SK-N-SH treated with all-trans-retinoic acid at 6 μM for 48 hours (cell line): ENCODE results near the gene SERPINE2.
A peak's percentile ranks its signal among the peaks of the same experiment; 100 is the strongest.

Experiments
- ATAC-seq: fragments of 200-7000 bp; cut with Tn5 transposase; 3 replicates; pipeline ENCODE4 v1.9.1; 2020; ENCODE audit warnings: mild to moderate bottlenecking, moderate library complexity
- ARNTL ChIP-seq: fragments of 450-650 bp; formaldehyde crosslinking; IDR thresholded peaks from 2 replicates; pipeline ENCODE4 v1.5.0; 2020; ENCODE audit warnings: low read depth, mild to moderate bottlenecking, moderate library complexity, borderline replicate concordance
- BACH2 ChIP-seq: fragments of 250-450 bp; sonication (Bioruptor Pico); IDR thresholded peaks from 2 replicates; pipeline ENCODE4 v1.9.0; 2021; ENCODE audit warnings: mild to moderate bottlenecking, borderline replicate concordance
- CREB5 ChIP-seq: fragments of 250-450 bp; sonication (Bioruptor Pico); IDR thresholded peaks from 2 replicates; pipeline ENCODE4 v1.5.1; 2020; ENCODE audit warnings: low read depth, mild to moderate bottlenecking, moderate library complexity
- CSDC2 ChIP-seq: fragments of 250-450 bp; sonication (Bioruptor Pico); IDR thresholded peaks from 2 replicates; pipeline ENCODE4 v1.5.0; 2020; ENCODE audit warnings: mild to moderate bottlenecking, moderate library complexity
- ESRRG ChIP-seq: fragments of 250-450 bp; sonication (Bioruptor Pico); IDR thresholded peaks from 2 replicates; pipeline ENCODE4 v1.6.1; 2021; ENCODE audit warnings: mild to moderate bottlenecking
- GLIS3 ChIP-seq: fragments of 250-450 bp; sonication (Bioruptor Pico); IDR thresholded peaks from 2 replicates; pipeline ENCODE4 v1.5.0; 2020; ENCODE audit warnings: mild to moderate bottlenecking, moderate library complexity
- ISL1 ChIP-seq: fragments of 250-450 bp; sonication (Bioruptor Pico); IDR thresholded peaks from 2 replicates; pipeline ENCODE4 v2.1.2; 2022; ENCODE audit warnings: mild to moderate bottlenecking, moderate library complexity
- OSR1 ChIP-seq: fragments of 250-450 bp; sonication (Bioruptor Pico); IDR thresholded peaks from 2 replicates; pipeline ENCODE4 v1.8.0; 2022; ENCODE audit warnings: moderate library complexity, mild to moderate bottlenecking, inconsistent platforms
- POU6F1 ChIP-seq: fragments of 250-450 bp; sonication (Bioruptor Pico); IDR thresholded peaks from 2 replicates; pipeline ENCODE4 v1.8.0; 2021; ENCODE audit warnings: low read depth, mild to moderate bottlenecking, moderate library complexity, borderline replicate concordance
- PPARA ChIP-seq: fragments of 250-450 bp; sonication (Bioruptor Pico); IDR thresholded peaks from 2 replicates; pipeline ENCODE4 v1.5.0; 2020; ENCODE audit warnings: mild to moderate bottlenecking, borderline replicate concordance
- RARB ChIP-seq: fragments of 250-450 bp; sonication (Bioruptor Pico); IDR thresholded peaks from 2 replicates; pipeline ENCODE4 v1.8.0; 2021; ENCODE audit warnings: mild to moderate bottlenecking, moderate library complexity
- SNAI2 ChIP-seq: fragments of 250-450 bp; sonication (Bioruptor Pico); IDR thresholded peaks from 2 replicates; pipeline ENCODE4 v1.5.0; 2020; ENCODE audit warnings: mild to moderate bottlenecking, moderate library complexity
- TCF4 ChIP-seq: fragments of 250-450 bp; sonication (Bioruptor Pico); IDR thresholded peaks from 2 replicates; pipeline ENCODE4 v1.8.0; 2021; ENCODE audit warnings: mild to moderate bottlenecking, moderate library complexity, borderline replicate concordance
- TOX ChIP-seq: fragments of 250-450 bp; sonication (Bioruptor Pico); IDR thresholded peaks from 2 replicates; pipeline ENCODE4 v1.8.0; 2021; ENCODE audit warnings: mild to moderate bottlenecking, moderate library complexity, borderline replicate concordance
- TSHZ2 ChIP-seq: fragments of 250-450 bp; sonication (Bioruptor Pico); IDR thresholded peaks from 2 replicates; pipeline ENCODE4 v1.5.0; 2020; ENCODE audit warnings: mild to moderate bottlenecking, moderate library complexity
- ZC3H10 ChIP-seq: fragments of 250-450 bp; sonication (Bioruptor Pico); IDR thresholded peaks from 2 replicates; pipeline ENCODE4 v1.5.1; 2021; ENCODE audit warnings: mild to moderate bottlenecking, moderate library complexity
- ZFP30 ChIP-seq: fragments of 450-650 bp; formaldehyde crosslinking; IDR thresholded peaks from 2 replicates; pipeline ENCODE4 v1.5.0; 2022; ENCODE audit warnings: mild to moderate bottlenecking, moderate library complexity
- ZNF565 ChIP-seq: fragments of 450-650 bp; formaldehyde crosslinking; conservative IDR thresholded peaks from 2 replicates; pipeline ENCODE4 v1.5.0; 2020; ENCODE audit warnings: low read depth, mild to moderate bottlenecking, moderate library complexity
- ZNF70 ChIP-seq: fragments of 450-650 bp; formaldehyde crosslinking; IDR thresholded peaks from 2 replicates; pipeline ENCODE4 v1.5.0; 2020; ENCODE audit warnings: mild to moderate bottlenecking, moderate library complexity
- ZNF8 ChIP-seq: fragments of 450-650 bp; formaldehyde crosslinking; IDR thresholded peaks from 2 replicates; pipeline ENCODE4 v1.5.0; 2020; ENCODE audit warnings: mild to moderate bottlenecking, moderate library complexity
- TF ChIP-seq, protein P1 (sequence below): fragments of 250-450 bp; sonication (Bioruptor Pico); IDR thresholded peaks from 2 replicates; pipeline ENCODE4 v1.5.1; 2021; ENCODE audit warnings: mild to moderate bottlenecking, moderate library complexity

Gene SERPINE2

DNA sequence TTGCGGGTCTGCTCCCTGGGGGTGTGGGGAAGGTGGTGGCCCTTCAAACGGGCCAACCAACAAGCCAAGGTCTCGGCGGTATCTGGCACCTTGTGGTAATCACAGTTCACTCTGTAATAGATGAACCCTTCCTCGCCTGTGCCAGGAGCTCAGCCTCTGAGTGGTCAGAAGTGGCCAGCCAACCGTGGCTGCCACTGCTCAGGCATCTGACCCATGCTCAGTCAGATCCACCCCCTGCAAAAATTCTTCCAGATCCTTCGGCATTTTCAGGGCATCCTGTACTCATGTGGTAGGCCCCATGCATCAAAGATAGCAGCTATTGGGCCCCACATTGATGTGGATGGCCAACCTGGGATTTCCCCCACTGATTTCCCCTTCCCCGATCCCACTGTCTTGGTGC is 39.6 kb upstream of the SERPINE2 start (continued):
- TF ChIP-seq POU6F1 (CRISPR knock-in tag) (no peak), ZNF70 (CRISPR knock-in tag) (no peak), PPARA (CRISPR knock-in tag) (no peak), RARB (CRISPR knock-in tag) (no peak), ESRRG (no peak), ISL1 (CRISPR knock-in tag) (no peak)

- peak; percentile 76 for ATAC-seq
- TF ChIP-seq TSHZ2 (CRISPR knock-in tag) (no peak), TOX (no peak), ZNF565 (CRISPR knock-in tag) (no peak), ESRRG (no peak), POU6F1 (CRISPR knock-in tag) (no peak), CSDC2 (no peak), OSR1 (CRISPR knock-in tag) (no peak), RARB (CRISPR knock-in tag) (no peak), ISL1 (CRISPR knock-in tag) (no peak), GLIS3 (no peak), ARNTL (no peak), ZFP30 (no peak), ZC3H10 (CRISPR knock-in tag) (no peak), PPARA (CRISPR knock-in tag) (no peak), BACH2 (CRISPR knock-in tag) (no peak), CREB5 (CRISPR knock-in tag) (no peak), ZNF8 (CRISPR knock-in tag) (no peak)
- TF ChIP-seq, protein P1, sequence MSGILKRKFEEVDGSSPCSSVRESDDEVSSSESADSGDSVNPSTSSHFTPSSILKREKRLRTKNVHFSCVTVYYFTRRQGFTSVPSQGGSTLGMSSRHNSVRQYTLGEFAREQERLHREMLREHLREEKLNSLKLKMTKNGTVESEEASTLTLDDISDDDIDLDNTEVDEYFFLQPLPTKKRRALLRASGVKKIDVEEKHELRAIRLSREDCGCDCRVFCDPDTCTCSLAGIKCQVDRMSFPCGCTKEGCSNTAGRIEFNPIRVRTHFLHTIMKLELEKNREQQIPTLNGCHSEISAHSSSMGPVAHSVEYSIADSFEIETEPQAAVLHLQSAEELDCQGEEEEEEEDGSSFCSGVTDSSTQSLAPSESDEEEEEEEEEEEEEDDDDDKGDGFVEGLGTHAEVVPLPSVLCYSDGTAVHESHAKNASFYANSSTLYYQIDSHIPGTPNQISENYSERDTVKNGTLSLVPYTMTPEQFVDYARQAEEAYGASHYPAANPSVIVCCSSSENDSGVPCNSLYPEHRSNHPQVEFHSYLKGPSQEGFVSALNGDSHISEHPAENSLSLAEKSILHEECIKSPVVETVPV (CRISPR knock-in tag), result no peak
- TF ChIP-seq, all 23 proteins: peak for 0
These were observed 38.9 kb upstream of the SERPINE2 start for GRCh38 chr2:224077773-224078507.

DNA sequence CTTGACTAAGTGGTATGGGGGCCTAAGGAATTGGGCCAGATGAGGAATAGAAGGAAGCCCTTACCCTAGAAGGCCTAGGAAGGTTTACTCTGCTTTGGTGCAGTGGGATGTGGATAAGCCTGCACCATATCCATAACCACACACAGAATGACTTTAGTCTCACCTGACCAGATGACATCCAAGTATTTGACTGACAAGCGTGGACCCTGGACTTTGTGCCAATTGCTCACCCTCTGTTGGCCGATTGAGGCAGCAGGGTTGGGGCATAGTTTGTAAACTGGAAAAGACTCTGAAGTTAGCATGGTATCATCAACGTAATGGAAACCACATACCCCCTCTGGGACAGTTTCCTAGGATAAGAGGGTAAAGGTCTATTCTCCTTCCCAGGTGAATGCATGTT is 36.5 kb upstream of the SERPINE2 start:
- TF ChIP-seq GLIS3 (no peak), TCF4 (CRISPR knock-in tag) (no peak), ZNF8 (CRISPR knock-in tag) (no peak), ZNF565 (CRISPR knock-in tag) (no peak), ISL1 (CRISPR knock-in tag) (no peak), ZC3H10 (CRISPR knock-in tag) (no peak), SNAI2 (CRISPR knock-in tag) (no peak), TSHZ2 (CRISPR knock-in tag) (no peak)
- TF ChIP-seq, protein P1 (CRISPR knock-in tag), result no peak
- ATAC-seq, result no peak
